GM12872 (cell line): ENCODE data around the gene NINJ2.

Experiments
- TF ChIP-seq, protein P1 (sequence below): IDR thresholded peaks from 3 replicates; pipeline ENCODE4 v1.5.1; 2011; ENCODE audit warnings: low read depth, mild to moderate bottlenecking, low read length, moderate library complexity; ENCODE audit not compliant: insufficient read depth

NINJ2 gene

GRCh38 chr12:563787-564298, 99.4 kb downstream of the NINJ2 start:
- TF ChIP-seq, protein P1, sequence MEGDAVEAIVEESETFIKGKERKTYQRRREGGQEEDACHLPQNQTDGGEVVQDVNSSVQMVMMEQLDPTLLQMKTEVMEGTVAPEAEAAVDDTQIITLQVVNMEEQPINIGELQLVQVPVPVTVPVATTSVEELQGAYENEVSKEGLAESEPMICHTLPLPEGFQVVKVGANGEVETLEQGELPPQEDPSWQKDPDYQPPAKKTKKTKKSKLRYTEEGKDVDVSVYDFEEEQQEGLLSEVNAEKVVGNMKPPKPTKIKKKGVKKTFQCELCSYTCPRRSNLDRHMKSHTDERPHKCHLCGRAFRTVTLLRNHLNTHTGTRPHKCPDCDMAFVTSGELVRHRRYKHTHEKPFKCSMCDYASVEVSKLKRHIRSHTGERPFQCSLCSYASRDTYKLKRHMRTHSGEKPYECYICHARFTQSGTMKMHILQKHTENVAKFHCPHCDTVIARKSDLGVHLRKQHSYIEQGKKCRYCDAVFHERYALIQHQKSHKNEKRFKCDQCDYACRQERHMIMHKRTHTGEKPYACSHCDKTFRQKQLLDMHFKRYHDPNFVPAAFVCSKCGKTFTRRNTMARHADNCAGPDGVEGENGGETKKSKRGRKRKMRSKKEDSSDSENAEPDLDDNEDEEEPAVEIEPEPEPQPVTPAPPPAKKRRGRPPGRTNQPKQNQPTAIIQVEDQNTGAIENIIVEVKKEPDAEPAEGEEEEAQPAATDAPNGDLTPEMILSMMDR: no peak

DNA sequence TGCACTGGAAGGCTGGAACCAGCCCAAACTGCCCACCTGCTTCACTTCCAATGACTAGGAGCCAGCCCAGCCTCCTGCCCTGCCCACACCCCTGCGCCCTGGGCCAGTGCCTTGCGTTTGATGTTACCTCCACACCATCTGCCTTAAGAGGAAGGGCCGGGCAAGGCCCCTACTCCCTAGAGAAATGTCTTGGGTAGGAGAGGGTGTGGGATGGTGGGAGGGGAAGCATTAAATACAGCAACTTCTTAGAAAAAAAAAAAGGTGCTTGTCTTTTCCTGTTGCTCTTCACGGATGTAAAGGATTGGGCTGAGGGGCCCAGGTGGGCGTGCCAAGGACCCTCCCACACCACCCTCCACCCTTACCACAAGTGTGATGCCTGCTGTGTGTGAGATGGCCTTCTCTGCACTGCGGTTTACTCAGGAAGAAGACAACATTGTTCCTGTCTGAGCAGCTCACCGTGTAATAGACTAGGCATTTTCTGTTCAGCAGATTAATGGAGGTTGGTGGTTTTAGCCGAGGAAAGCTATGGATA, 99.9 kb downstream of the NINJ2 start:
- TF ChIP-seq, protein P1: no peak

GRCh38 chr12:562634-563033, 100.6 kb downstream of the NINJ2 start:
- TF ChIP-seq, protein P1: no peak

DNA sequence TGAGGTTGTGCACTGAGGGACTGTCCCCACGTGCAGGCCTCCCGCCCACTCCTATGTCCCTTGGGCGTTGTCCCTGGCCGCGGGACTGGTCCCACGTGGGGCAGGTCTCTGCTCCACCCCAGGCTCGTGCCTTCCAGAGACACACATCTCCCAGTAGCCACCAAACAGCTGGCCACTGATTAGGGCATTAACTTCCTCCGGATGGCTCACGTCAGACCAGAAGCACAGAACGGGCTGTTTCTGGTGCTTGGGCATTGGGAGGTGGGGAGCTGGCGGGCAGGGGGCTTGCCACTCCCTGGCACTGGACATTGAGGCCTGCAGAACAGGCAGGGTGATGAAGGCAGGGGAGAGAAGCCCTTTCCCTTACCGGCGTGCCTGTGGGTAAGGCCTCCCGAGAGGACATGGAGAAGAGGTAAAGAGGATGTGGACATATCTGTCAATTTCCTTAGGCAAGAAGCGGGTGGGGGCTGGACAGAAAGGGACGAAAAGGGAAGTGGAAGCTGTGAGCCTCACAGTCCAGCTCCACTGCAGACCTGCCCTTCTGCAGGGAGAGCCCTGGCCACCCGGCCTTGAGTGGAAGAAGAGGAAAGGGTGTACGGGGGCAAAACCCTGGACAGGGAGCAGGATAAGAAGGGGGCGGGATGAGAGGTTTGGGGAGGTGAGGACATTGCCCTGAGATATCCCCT, 101.2 kb downstream of the NINJ2 start:
- TF ChIP-seq, protein P1: no peak

DNA sequence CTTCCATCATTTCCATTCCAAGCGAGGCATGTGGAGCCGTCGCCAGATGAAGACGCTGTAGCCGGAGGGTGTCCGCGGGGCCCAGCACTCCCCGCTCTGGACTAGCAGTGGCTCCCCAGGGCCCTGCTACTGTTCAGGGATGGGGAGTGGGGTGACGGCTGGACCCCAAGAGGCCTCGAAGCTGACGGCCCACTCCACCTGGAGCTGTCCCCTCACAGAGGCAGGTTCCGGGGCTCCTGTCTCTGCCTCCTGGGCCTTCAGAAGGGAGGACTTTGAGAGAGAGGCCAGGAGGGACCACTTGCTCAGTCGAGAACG, 101.9 kb downstream of the NINJ2 start:
- TF ChIP-seq, protein P1: no peak

GRCh38 chr12:560691-561390, 102.4 kb downstream of the NINJ2 start:
- TF ChIP-seq, protein P1: no peak

DNA sequence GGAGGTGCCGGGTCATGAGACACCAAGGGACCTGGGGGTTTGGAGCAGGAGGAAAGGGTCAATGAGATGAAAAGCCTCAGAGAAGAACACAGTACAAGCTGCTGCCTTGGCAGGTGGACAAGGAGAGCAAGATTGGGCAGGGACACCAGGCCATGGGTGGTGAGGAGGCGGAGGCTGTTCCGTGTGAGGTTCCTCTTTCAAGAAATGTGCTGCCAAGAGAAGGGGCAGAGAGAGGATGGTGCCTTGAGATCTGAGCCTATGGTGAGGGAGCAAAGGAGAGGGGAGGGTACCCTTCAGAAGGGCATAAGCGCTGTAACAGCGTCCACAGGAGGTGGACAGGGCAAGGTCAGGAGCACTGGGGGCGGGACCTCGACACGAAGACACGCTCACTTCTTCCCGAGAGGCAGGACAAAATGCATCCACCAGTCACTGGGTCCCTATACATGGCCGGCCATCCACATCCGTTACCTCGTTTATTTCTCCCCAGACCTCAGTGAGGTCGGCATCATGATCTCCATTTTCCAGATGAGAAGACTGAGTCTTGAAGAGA, 103.3 kb downstream of the NINJ2 start:
- TF ChIP-seq, protein P1: no peak
